Gastroesophageal sphincter (tissue), 3 donors: ENCODE results near the gene PARD3.

ENCODE experiments used
- CTCF ChIP-seq, 4 experiments: fragments of 200-600 bp in 2 of 4; fragments of 450-650 bp in 2 of 4; sonication (generic) in 1 of 4; IDR thresholded peaks; one replicate each; pipeline ENCODE4 v1.5.1; 2017 to 2019; ENCODE audit warnings: antibody characterized with exemption in 4 of 4, mild to moderate bottlenecking in 2 of 4, moderate library complexity in 2 of 4
- POLR2AphosphoS5 ChIP-seq: sonication (generic); formaldehyde crosslinking; IDR thresholded peaks from one replicate; pipeline ENCODE4 v1.6.1; 2017; ENCODE audit warnings: antibody characterized with exemption

- TF ChIP-seq POLR2AphosphoS5 (no peak), CTCF (IDR thresholded peaks at IDR 0.05) (no peak)
These were observed 236.6 kb downstream of the PARD3 start for GRCh38 chr10:34578468-34578867.
